Measurements from ENCODE around the gene TOPAZ1.

TOPAZ1 gene

DNA sequence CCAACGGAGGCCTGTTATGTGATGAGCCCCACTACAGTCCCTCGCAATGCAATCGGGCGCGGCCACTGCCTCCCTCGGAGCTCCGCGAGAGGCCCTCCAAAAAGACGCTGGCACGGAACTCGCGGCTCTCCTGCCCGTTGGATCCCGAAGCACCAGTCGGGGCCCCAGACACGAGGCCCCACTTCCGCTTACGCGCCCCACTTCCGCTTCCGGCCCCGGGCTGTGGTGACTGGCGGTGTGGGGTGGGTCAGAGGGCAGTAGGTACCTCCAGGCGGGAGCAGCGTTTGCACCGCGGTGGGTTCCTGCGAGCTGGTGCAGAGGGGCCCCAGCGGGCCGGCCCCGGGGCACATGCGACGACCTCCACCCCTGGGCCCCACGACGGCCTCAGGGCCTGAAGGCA, at the start of gene TOPAZ1:
TOPAZ1 (plus strand) TSS at position 181 of the 400 bp plus-strand sequence; CDS start at position 349, 168 bp downstream.
- DNase-seq (ENCODE audit: low read depth in 2 of 2), result no peak

DNA sequence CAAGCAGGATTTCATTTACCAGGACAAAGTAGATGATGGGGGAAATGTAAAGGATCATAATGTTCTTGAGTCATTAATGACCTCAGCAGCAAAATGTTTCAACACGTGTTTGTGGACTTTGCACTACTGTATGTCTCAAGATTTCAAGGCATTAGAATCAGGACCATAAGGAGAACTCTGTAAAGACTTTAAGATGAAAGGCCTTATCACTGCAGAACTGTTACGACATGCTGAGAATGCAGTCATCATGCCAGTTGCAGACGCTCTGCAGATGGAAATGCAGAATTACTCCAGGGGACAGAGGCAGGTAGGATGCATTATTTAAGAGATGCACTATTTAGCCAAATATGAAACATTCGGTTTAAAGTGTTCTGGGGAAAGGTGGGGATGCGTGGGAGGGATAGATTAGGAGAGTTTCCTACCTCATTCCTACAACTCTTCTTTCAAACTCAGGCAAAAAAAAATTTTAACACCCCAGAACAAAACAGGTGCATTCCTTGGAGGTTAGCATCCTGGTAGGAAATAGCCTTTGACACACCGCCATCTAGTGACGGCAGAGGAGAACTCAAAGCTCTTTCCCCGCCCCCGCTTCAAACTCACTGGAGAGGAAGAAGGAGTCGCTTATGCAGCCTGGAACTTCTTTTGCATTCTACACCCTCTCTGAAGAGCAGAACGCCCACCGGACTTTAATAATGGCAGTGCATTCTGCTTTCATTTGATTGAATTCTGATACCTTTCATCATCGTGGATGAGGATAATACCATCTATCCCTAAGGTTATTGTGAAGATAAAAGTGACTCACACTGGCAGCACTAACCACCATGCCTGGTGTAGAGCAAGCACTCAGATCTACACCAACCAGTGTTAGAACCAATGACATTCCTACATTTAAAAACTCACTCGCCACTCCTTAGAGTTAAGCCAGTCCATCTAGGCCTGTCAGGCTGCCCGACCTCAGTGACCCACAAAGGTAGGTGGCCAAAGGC, 43.1 kb upstream of the TOPAZ1 start:
- peak; percentile 32 to 37 for DNase-seq (ENCODE audit: low read depth in 2 of 2)

DNA sequence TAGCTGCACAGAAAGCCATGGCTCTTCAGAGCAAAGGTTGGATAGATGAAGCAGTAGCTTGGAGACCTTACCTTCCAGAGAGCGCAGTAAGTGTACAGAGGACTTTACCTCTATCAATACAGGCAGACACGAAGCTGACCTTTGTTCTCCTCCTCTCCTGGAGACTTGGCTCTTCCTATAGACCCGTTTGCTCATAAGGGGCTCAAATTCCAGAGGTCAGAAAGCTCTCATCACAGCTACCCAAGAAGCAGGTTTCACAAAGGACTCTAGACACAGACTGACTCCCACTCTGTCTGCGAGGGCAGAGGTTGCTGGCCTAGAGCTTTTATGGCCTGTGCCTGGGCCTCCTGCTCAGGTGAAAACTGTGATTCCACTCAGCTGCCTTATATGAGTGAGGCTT, 35.4 kb upstream of the TOPAZ1 start:
- no peak for DNase-seq (ENCODE audit: low read depth in 2 of 2)

DNA sequence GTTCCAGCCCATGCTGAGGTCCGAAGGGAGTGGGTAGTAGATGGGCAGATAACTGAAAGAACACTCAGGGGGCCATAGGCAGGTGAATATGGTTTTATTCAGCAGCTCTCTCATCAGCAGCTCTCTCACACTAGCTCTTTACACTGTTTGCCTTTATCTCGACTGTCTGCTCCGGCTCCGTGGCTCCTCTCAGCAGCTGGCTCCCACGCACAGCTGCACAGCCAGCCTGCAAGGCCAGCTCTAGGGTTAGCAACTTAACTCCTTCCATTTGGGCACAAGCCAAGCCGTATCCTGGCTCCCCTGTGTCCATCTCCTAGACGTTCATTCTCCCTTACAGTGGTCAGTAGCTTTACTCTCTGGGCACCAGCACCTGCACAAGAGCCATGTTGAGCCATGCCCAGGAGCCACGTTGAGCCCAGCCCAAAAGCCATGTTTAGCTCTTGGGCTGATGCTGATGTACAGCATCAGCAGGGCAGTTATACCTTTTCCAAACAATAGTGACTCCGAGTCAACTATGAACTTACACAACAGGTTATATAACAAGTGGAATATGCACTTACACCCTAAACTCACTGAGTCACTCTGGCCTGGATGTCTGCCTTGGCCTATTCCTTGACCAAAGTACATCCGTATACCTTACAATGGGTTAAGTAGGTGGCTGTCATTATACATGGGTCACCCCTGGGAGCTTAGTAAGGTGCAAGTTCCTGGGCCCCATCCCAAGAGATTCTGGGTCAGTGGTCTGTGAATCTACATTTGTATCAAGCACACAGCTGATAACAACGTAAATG, 34.6 kb upstream of the TOPAZ1 start:
- no peak for DNase-seq (ENCODE audit: low read depth in 2 of 2)

DNA sequence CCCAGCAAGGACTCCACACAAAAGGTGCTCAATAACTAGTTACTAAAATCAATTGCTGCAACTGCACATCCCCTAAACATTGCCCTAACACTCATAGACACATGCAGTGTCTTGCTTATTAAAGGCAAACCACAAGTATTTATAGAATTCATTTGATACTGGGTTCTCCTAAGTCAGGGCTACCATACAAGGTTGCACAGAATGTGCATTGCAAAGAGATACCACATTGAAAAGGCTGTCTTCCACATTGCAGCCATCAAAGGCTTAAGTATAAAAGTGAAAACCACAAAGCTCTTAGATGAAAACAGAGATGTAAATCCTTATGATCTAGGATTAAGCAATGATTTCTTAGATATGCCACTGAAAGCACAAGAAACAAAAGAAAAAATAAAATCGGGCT, 33.6 kb upstream of the TOPAZ1 start:
- DNase-seq (ENCODE audit: low read depth in 2 of 2), result peak in 1 of 2 experiments; percentile 12

DNA sequence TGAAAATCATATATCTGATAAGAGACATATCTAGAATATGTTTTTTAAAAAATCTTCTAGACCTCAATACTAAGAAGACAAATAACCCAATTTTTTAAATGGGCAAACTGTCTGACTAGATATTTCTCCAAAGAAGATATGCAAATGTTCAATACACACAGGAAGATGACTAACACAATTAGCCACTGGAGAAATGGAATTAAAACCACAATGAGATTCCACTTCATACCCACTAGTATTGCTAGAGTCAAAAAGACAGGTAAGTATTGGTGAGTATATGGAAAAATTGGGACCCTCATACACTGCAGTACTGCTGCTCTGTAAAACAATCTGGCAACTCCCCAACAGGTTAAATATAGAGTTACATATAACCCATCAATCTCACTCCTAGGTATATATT, 33.1 kb upstream of the TOPAZ1 start:
- DNase-seq (ENCODE audit: low read depth in 2 of 2), result no peak

DNA sequence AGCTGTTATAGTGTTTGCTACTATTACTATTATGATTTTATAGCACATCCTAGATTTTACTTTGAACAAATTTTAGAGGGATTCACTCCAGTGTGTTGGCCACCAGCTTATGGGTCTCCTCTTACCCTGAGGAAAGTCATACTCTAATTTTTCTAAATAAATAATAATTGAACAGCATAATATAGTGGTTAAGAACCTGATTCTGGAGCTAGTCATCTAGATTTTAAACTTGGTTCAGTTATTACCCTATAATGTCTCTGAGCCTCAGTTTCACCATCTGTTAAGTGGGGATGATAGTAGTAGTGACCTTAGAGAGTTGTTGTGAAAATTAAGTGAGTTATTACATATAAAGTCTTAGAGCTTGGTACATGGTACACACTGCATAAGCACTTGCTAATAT, 30.7 kb upstream of the TOPAZ1 start:
- no peak for DNase-seq (ENCODE audit: low read depth in 2 of 2)

DNA sequence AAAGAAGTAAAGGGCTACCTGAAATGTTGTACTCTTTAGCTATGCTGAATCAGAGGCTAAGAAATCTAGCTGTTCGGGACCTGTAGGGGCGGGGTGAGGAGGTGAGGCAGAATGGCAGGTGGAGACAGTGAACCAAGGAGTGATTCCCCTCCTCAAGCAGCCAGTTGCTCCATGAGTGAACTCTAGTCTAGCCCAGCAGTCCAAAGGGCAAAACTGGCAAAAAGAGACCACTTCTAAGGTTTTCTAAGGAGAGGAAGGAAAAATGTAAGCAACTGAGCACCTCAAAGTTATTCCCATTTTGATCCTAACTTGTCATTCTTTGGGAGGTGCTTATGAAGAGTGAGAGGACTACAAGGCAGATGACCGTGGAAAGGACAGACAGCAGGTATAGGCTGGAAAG, 19.3 kb upstream of the TOPAZ1 start:
- DNase-seq (ENCODE audit: low read depth in 2 of 2), result no peak

DNA sequence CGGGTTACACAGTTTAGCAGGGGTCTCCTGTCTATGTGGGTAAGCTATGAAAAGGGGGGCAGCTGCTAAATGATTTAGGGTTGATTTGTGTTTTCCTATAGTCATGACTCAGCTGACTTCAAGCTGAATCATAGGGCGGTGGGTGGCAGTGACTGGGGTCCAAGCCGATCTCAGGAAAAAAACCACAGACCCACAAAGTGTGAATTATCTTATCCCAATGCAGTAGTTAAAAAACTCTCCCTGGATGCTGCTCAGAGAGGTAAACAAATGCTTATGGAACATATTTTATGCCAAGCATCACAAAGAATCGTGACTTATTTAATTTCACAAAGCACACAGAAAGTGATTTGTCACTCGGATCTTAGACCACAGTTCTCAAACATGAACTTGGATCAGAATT, 18.4 kb upstream of the TOPAZ1 start:
- peak in 1 of 2 experiments; percentile 4 for DNase-seq (ENCODE audit: low read depth in 2 of 2)

DNA sequence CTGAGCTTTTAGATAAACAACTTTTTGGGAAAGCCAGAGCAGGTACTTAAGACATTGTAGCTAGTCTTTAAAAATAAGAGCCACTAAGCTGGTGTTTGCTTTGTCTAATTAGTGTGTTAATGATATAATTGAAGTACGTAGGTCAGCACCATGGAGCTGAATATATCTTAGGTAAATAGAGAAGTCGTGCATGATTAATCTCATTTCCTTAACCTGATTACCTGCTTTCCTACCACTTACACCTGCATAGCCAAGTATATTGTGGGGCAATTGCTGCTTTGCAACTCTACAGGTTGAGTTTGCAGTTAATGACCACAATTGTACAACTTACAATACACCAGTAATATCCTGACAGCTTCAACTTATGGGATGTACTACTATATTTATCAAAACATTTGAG, 17.6 kb upstream of the TOPAZ1 start:
- DNase-seq (ENCODE audit: low read depth in 2 of 2), result no peak

DNA sequence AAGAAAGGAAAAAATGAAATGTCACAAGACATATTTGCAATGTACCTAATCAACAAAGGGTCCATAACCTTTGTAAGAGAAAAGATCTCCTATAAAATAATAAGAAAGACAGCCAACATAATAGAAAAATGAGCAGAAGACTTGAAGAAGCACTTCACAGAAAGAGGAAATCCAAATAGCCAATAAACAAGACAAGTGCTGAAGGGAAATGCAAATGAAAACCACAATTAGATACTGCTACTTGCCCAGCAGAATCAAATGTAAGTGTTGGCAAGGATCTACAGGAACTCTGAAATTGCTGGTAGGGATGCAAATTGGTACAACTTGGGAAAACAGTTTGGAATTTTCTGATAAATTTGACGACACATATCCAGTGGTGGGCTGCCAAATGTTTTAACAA, 15.1 kb upstream of the TOPAZ1 start:
- DNase-seq (ENCODE audit: low read depth in 2 of 2), result no peak

DNA sequence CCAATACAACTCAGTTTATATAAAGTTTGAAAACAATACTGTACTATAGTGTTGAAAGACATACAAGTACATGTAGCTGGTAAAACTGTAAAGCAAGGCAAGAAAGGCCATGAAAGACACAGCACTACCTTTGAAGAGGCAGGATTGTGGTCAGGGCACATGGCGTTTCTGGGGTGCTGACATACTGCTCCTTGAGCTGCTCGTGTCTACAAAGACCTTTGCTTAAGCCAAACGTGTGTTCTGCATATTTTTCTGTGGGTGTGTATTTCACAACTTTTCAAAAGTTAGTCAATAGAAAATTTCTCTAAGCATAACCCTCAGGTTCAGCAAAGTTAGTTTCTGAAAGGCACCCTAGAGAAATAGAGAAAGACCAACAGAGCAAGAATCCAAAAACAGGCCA, 14.1 kb upstream of the TOPAZ1 start:
- DNase-seq (ENCODE audit: low read depth in 2 of 2), result no peak

DNA sequence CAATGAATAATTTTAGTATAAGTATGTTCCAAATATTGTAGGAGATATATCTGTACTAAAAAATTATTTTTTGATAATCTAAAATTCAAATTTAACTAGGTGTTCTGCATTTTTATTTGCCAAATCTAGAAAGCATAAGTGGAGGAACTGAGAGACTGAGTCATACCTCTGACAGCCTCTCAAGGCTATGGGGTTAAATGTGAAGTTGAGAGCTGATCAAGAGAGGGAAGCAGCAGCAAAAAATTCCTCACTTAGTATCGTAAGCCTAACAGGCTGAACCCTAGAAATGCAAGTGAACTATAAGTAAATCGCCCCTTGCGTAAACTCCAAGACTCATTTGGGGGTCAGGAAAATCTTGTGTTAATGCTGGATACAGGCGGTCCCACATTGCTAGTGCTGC, 12.8 kb upstream of the TOPAZ1 start:
- no peak for DNase-seq (ENCODE audit: low read depth in 2 of 2)

DNA sequence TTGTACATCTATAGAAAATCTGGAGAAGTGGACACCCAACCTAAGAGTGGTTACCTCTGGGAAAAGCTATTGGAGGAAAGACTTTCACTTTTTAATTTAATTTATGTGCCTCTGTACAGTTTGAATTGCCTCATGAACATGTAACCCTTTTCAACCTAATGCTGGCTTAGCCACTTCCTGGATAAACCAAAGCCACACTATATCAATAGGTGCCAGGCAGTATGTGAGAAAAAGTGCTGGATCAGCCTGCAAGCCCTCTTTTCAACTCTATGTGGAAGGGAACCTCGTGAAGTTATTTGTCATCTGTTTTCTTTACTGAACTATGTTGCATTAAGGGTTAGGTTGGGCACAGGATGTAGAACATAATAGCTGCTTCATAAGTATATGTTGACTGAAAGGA, 9.3 kb upstream of the TOPAZ1 start:
- no peak for DNase-seq (ENCODE audit: low read depth in 2 of 2)

DNA sequence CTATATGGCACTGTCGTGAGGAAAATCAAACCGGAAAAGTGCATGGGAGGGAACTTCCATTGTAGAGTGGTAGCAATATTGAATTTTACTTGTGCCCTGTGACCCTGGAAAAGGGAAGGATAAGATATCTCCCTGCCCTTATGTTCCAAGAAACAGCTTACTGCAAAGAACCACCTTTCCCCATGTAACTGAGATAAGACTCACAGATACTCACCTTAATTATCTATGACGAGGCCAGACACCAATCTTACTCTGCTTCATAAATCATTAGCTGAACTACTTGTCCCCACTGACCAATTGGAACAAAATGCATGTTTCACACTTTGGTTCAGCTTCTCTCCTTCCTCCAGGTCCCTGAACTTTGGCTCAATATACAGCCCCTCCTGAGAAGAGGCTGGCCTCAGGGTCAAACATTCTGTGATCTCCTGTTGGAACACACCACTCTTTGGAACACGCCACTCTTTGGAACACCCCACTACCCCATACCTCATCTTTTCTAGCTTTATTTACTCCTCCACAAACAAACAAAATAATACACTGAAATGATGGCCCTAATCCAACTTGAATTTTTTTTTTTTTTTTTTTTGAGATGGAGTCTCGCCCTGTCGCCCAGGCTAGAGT, 6.9 kb upstream of the TOPAZ1 start:
- DNase-seq (ENCODE audit: low read depth in 2 of 2), result no peak

DNA sequence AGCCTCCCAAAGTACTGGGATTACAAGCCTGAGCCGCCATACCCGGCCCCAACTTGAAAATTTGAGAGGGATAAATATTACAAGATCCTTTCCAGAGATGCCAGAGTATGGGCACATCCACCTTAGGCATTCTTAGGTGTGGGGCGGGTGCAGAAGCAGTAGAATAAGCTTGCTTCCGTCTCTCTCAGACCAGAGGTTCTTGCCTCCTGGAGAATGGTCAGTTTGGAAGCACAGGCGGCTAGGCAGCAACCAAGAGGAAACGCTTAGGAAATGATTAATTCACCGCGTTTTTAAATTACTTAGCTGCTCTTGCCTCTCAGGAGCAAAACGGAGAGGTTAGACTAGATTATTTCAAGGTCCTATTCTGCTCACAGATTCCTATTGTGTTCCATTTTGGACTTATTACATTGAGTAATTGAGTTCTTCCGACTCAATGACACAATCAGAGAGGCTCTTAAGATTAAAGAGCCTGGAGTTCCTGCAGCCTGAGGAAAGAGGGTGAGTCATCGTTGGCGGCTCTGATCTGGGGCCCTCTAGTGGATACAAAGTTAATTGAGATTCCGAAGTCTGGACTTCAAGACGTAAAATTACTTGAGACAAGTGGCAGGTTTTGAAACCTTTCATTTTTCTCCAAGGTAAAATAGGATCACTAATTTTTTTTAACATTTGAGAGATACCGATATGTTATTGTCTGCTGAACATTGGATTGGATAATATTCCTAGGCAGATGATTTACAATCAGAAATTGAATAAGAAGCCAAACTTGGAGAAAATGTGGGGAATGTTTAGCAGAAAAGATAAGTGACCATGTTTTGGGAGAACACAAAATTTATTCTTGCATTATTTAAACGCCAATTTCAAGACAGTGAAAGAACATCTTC, 5.8 kb upstream of the TOPAZ1 start:
- DNase-seq (ENCODE audit: low read depth in 2 of 2), result peak; percentile 58 to 66

DNA sequence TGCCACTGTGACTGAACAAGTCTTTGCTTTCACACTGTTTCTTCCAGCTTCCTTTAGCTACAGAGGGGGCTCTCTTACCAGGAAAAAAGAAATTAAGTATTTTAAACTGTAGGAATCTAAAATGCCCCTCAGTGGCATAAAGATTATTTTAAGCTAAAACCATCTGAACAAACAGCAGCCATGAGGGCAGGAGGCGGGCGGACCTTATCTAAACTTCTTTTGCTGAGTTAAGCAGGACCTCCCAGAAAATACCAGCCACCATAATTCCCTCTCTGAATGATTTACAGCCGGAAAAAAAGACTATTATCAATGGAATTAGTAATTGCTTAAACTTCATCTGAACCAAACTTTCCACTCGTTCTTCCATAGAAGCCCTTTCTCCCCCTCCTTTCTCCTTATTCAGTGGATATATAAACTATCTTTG, 5.2 kb upstream of the TOPAZ1 start:
- no peak for DNase-seq (ENCODE audit: low read depth in 2 of 2)

DNA sequence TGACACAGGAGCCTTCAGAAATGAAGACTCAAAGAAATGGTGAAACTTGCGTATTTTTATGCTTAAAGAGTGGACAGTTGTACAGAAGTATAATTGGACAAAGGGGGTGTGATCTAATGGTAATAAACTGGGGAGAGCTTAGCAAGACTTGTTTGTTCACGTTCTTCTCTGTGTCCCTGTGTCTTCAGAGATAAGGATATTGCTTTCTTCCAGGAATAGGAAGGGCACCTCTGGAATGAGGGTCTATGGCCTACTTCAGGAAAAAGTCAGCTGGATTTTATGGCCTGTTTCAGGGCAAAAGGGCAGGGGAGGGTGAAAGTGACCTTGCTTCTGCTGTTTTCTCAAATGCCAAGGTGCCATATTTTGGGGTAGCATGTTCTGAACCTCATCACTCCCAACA, 4.5 kb upstream of the TOPAZ1 start:
- DNase-seq (ENCODE audit: low read depth in 2 of 2), result no peak

DNA sequence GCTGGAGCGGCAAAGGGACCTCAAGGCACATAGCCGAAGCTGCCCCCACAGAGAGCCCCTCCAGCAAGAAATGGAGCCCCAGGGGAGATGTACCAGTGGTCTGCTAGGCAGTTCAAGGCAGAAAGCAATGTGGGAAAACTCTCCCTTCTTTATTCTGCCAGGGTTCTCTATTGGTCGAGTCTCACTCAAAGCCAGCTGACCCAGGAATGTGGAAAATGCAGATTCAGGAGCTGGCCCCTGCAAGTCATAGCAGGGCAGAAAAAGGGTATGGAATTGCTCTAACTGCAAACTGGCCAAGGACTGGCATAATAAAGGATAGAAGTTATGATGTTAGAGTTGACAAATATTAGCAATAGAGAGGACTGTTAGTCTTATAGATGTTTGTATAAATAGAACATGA, 4.0 kb upstream of the TOPAZ1 start:
- DNase-seq (ENCODE audit: low read depth in 2 of 2), result no peak

DNA sequence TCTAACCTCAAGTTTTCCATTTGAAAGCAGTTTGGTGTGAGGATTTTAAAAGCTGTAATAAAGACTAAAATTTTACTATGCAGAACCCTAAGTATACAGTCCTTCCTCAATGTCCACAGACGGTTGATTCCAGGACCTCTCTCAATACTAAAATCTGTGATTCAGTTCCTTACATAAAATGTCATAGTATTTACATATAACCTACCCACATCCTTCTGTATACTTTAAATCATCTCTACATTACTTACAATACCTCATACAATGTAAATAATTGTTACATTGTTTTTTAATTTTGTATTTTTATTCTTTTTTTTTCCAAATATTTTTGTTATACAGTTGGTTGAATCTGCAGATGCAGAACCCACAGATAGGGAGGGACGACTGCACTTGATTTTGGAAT, 2.8 kb upstream of the TOPAZ1 start:
- DNase-seq (ENCODE audit: low read depth in 2 of 2), result no peak

DNA sequence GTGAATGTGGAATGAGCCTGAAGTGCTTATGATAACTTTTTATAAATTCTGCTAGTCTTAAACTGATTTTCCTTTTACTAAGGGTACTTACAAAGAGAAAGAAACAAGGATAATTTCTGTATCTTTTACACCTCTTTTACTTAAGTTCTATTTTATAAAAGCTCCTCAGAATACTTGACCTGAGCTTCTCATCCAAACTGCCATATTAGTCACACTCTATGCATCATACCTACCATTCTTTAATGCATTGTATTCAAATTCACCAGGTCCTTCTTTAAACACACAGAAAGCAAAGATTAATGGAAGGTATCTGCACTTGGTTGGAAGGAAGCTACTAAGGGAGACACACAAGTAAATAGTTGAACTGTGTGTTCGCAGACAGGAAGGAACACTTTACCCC, 1.6 kb upstream of the TOPAZ1 start:
- DNase-seq (ENCODE audit: low read depth in 2 of 2), result no peak
